Measurements from ENCODE around the gene BCKDHB.
"Not testable (repeated sequence)": the region's sequence is repeated elsewhere in the genome, so short reads cannot be mapped to it uniquely, and the experiment has no call there.

Gene BCKDHB

DNA sequence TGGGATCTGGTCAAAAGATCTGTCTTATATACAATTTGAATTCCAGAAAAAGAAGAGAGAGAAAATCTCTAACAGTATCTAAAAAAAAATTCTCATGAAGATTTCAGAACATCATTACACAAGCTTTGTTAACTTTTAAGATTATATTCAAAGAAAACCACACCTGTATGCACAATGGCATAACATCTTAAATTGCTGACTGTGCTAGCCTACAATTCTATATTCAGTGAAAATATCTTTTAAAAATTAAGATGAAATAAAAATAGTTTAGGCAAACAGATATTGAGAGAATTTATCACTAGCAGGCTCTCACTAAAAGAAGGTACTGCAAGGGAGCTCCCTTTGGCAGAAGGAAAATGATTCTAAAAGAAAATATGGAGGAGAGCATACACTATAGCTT lies 100.3 kb downstream of the BCKDHB start:
- Histone ChIP-seq H3K9me3 (ENCODE audit: control insufficient read depth, insufficient read depth, low read length) (no peaks in the 10 kb centered on the region), H3K9ac (ENCODE audit: low read depth, low read length) (no peak overlapping the region), H3K36me3 (ENCODE audit: insufficient read depth, low read length) (no peaks in the 10 kb centered on the region), H3K4me1 (ENCODE audit: insufficient read depth, low read length) (peaks cover 8% of the 10 kb centered on the region)

DNA sequence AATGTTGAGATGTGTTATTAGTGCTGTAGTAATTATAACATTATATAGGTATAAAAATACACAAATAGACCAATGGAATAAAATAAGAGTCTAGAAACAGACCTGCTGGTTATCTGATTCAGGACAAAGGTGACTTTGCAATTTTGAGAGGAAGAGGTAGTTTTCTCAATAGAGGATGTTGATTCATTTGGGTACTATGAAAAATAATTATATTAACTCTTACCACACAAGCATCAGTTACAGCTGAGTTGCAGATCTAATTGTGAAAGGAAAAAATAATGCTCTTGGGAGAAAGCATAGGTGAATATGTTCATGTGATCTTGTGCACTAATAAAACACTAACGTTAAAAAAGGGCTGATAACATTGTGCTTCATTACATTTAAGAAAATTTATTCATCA lies 103.0 kb downstream of the BCKDHB start:
- Histone ChIP-seq H3K4me1 (ENCODE audit: insufficient read depth, low read length) (peaks cover 8% of the 10 kb centered on the region), H3K9ac (ENCODE audit: low read depth, low read length) (no peak overlapping the region), H3K9me3 (ENCODE audit: control insufficient read depth, insufficient read depth, low read length) (no peaks in the 10 kb centered on the region), H3K36me3 (ENCODE audit: insufficient read depth, low read length) (no peaks in the 10 kb centered on the region)

DNA sequence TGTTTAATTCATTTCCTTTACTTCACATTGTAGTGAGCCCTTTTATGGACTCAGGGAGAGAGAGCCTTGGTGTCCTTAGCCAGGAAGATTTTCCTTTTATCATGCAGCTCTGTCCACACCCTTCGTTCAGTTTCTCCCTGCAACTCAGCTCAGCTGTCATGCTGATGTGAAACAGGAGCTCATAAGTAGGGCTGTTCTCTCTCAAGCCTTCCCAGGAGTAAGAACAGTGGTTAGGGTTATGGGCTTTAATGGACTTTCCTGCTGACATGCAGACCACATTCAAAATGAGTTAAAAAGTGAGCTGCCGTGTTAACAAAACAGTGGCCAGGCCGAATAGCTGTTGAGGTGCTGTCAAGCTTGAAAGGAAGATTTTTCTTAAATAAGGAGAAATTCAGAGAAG lies 104.1 kb downstream of the BCKDHB start:
- no peaks in the 10 kb centered on the region for H3K9me3 ChIP-seq (ENCODE audit: control insufficient read depth, insufficient read depth, low read length)
- no peak overlapping the region for H3K9ac ChIP-seq (ENCODE audit: low read depth, low read length)
- H3K4me1 ChIP-seq (ENCODE audit: insufficient read depth, low read length) = peaks cover 8% of the 10 kb centered on the region
- no peaks in the 10 kb centered on the region for H3K36me3 ChIP-seq (ENCODE audit: insufficient read depth, low read length)

DNA sequence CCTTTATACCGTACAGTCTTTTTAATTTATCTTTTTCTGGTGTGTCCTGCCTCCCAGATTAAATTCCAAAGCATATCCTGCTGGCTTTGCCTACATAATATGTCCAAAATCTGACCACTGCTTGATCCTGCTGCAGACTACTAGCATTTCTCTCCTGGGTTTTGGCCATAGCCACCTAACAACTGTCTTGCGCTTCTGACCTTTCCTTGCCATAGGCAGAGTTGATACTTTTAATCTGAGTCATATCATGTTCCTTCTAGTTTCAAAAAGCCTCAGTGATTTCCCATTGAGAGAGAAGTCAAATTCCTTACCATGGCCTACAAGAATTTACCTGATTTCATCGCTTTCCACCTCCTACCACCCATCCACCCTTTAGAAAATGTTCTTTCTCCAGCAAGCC lies 104.8 kb downstream of the BCKDHB start:
- peaks cover 8% of the 10 kb centered on the region for H3K4me1 ChIP-seq (ENCODE audit: insufficient read depth, low read length)
- H3K9ac ChIP-seq (ENCODE audit: low read depth, low read length) = no peak overlapping the region
- H3K36me3 ChIP-seq (ENCODE audit: insufficient read depth, low read length) = no peaks in the 10 kb centered on the region
- no peaks in the 10 kb centered on the region for H3K9me3 ChIP-seq (ENCODE audit: control insufficient read depth, insufficient read depth, low read length)

DNA sequence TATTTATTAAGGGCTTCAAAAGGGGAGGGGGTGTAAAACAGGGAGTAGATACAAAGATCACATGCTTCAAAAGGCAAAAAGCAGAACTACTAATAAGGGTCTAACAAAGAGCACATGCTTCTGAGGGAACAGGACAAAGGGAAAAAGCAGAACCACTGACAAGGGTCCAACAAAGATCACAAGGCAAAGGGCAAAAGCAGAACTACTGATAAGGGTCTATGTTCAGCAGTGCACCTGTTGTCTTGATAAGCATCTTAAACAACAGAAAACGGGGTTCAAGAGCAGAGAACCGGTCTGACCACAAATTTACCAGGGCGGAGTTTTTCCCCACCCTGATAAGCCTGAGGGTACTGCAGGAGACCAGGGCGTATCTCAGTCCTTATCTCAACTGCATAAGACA lies 105.4 kb downstream of the BCKDHB start:
- not testable (repeated sequence) for H3K4me1 ChIP-seq (ENCODE audit: insufficient read depth, low read length)

DNA sequence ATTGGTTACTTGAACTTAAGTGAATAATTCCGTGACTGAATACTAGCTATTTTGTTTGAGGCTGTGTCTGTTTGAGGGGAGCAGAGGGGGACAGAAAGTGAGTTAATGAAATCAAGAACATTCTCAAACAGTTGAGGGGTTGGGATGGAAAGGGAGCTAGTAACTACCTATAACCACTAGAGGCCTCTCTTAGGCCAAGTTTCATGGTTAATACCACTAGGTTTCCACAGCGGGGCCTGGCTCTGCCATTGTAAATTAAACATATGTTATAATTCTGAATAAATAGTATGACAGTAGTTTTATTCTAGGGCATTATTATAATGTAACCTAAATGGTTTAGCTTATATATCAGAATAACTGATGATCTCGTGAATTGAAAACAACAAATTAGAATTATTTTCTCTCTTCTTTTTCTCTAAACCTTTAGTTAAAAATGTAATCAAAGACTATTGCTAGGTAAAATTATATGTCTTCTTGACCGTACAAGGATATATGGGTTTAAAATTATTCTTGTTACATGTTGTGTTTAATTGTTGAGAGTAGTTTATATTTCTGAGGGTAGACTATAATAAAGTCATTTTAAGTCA lies 108.1 kb downstream of the BCKDHB start:
- no peaks in the 10 kb centered on the region for H3K36me3 ChIP-seq (ENCODE audit: insufficient read depth, low read length)
- H3K4me1 ChIP-seq (ENCODE audit: insufficient read depth, low read length) = peaks cover 8% of the 10 kb centered on the region
- H3K9ac ChIP-seq (ENCODE audit: low read depth, low read length) = no peak overlapping the region
- no peaks in the 10 kb centered on the region for H3K9me3 ChIP-seq (ENCODE audit: control insufficient read depth, insufficient read depth, low read length)

More for the DNA sequence above, 105.4 kb downstream of the BCKDHB start:
- not testable (repeated sequence) for H3K9me3 ChIP-seq (ENCODE audit: control insufficient read depth, insufficient read depth, low read length); H3K9ac ChIP-seq (ENCODE audit: low read depth, low read length); H3K36me3 ChIP-seq (ENCODE audit: insufficient read depth, low read length)

DNA sequence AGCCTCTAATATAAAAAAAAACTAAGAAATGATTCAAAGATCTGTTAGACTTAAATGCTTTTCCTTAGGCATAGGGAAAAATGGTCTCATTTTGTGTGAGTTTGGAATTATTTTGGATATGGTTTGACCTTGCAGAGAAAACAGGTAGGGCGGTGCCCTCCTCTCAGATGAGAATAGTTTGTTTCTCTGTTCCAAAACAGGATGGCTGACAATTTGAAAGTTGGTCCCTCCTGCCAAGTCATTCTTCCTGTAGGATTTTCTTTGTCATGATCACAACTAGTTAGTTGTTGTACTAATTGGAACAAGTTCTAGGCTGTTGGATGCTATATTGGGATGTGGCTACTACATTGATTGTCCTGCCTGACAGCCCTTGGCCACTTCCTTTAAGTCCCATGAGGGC lies 108.6 kb downstream of the BCKDHB start:
- no peak overlapping the region for H3K9ac ChIP-seq (ENCODE audit: low read depth, low read length)
- H3K9me3 ChIP-seq (ENCODE audit: control insufficient read depth, insufficient read depth, low read length) = no peaks in the 10 kb centered on the region
- H3K36me3 ChIP-seq (ENCODE audit: insufficient read depth, low read length) = no peaks in the 10 kb centered on the region
- peaks cover 8% of the 10 kb centered on the region for H3K4me1 ChIP-seq (ENCODE audit: insufficient read depth, low read length)

DNA sequence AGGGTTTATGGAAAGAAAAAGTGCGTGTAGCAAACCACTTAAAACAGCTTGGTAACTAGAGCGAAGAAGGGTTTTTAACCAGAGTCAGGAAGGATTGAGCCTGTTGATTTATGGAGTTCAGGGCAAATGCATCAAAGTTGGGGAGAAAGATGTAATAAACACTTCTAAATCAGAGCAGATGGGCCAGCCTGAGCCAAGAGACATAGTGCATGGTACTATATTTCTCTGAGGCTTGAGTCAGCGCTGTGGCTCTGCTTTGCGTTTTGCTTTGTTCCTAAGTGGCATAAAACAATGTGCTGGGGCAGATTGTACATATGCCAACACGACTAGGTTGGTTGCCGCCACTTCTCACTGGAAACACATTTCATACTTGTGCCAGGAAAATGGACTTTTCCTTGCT lies 111.3 kb downstream of the BCKDHB start:
- Histone ChIP-seq H3K4me1 (ENCODE audit: insufficient read depth, low read length) (no peaks in the 10 kb centered on the region), H3K9ac (ENCODE audit: low read depth, low read length) (no peak overlapping the region), H3K9me3 (ENCODE audit: control insufficient read depth, insufficient read depth, low read length) (no peaks in the 10 kb centered on the region), H3K36me3 (ENCODE audit: insufficient read depth, low read length) (no peaks in the 10 kb centered on the region)

DNA sequence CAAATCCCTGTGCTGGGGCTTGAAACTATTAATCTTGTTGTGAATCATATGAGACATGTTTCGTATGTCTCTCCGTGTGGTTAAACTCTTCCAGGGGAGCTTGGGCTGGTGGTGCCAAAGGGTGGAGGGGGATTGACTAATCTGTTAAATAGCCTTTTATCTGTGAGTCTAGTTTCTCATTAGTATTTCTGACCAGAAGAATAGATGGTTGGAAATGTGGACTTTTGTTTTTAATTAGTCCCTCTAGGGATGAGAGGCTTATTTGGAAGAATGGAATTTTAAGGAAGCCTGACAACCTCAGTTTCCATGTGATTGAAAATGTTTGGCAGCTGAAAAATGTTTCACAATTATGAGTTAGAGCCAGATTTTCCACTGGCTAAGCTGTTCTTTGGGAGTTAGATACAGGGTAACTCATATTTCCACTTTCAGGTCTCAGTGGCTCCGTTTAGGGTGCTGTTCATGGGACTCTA lies 117.3 kb downstream of the BCKDHB start:
- H3K4me1 ChIP-seq (ENCODE audit: insufficient read depth, low read length) = peaks cover 5% of the 10 kb centered on the region; the same call in 1 of the 2 replicates
- no peak overlapping the region for H3K9ac ChIP-seq (ENCODE audit: low read depth, low read length)
- H3K36me3 ChIP-seq (ENCODE audit: insufficient read depth, low read length) = no peaks in the 10 kb centered on the region
- H3K9me3 ChIP-seq (ENCODE audit: control insufficient read depth, insufficient read depth, low read length) = no peaks in the 10 kb centered on the region

DNA sequence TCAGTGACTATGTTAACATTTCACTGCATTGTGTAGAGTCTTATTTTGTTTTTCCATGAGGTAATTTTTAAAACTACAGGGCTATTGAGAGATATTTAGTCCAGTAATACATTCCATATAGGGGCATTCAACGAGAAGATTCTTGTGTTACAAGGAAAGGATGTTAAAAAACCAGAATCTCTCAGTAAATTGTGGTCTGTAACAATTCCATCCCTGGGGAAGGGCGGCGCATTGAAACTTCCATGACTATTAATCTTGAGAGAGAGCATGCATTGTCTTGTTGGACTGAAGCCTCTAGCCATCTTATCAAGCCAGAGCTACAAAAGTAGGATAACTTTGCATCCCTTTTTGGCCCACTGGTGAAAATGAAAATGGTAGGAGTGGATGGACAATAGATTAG lies 119.7 kb downstream of the BCKDHB start:
- no peaks in the 10 kb centered on the region for H3K36me3 ChIP-seq (ENCODE audit: insufficient read depth, low read length)
- H3K9me3 ChIP-seq (ENCODE audit: control insufficient read depth, insufficient read depth, low read length) = no peaks in the 10 kb centered on the region
- no peak overlapping the region for H3K9ac ChIP-seq (ENCODE audit: low read depth, low read length)
- peaks cover 5% of the 10 kb centered on the region; the same call in 1 of the 2 replicates for H3K4me1 ChIP-seq (ENCODE audit: insufficient read depth, low read length)

DNA sequence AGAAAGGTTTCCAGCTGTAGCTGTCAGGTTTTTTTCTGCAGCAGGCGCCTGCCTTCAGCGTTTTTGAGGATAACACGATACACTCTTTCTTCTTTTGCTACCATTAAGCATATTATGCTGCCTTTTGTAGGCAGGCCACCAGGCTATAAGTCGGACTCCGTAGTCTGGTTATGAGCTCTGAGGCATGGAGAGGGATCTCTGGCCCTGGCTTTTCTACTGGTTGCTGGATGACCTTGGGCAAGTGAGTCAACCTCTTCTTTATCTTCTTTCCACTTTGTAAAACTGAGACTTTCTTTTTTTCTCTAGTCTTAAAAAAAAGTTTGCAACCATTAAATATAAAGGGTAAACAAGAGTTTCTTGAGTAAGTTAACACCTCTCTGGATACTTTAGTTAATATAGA lies 120.2 kb downstream of the BCKDHB start:
- Histone ChIP-seq H3K4me1 (ENCODE audit: insufficient read depth, low read length) (peaks cover 5% of the 10 kb centered on the region; the same call in 1 of the 2 replicates), H3K36me3 (ENCODE audit: insufficient read depth, low read length) (no peaks in the 10 kb centered on the region), H3K9ac (ENCODE audit: low read depth, low read length) (no peak overlapping the region), H3K9me3 (ENCODE audit: control insufficient read depth, insufficient read depth, low read length) (no peaks in the 10 kb centered on the region)

DNA sequence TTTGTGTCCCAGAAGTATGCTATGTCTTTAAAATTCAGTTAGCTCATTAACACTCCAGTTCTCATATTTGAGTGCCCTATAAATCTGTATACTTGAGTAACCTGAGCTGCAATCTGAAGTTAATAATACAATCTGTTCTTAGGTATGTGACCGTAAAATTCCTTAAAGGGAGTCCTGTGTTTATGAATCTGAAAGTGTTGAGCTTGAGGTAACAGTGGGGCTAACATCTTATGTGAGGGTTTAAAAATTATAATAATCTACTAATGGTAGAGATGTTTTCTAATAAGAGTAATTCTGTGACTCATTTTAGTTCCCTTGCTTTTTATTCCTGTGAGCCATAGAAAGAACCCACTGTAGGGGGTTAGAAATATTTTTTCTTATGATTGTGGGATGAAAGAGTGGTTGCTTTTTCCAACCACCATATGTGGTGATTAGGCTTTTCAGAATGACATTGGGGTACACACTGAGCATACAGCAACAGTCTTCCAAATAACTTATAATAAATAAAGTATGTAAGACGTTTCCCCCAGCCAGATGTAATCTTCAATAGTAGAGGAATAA lies 121.2 kb downstream of the BCKDHB start:
- no peaks in the 10 kb centered on the region for H3K36me3 ChIP-seq (ENCODE audit: insufficient read depth, low read length)
- no peak overlapping the region for H3K9ac ChIP-seq (ENCODE audit: low read depth, low read length)
- no peaks in the 10 kb centered on the region for H3K9me3 ChIP-seq (ENCODE audit: control insufficient read depth, insufficient read depth, low read length)
- H3K4me1 ChIP-seq (ENCODE audit: insufficient read depth, low read length) = peaks cover 5% of the 10 kb centered on the region; the same call in 1 of the 2 replicates

DNA sequence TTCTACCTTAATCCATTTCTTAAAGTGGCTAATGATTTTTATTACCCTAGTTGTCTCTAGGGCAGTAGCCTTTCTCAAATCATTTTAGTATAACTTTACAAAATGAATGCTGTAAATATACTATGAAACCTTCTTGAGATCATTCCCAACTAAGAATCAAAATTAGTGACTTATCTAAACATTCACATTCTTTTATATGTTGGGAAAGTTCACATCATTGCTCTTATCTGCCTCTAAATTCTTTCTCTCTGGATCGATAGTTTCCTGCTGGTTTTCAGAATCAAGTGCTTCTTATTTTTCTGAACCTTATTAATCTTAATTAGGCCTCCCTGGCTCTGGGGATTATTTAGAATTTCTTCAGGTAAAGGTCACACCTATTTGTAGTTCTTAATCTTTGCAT lies 126.8 kb downstream of the BCKDHB start:
- no peak overlapping the region for H3K9ac ChIP-seq (ENCODE audit: low read depth, low read length)
- no peaks in the 10 kb centered on the region for H3K4me1 ChIP-seq (ENCODE audit: insufficient read depth, low read length)
- no peaks in the 10 kb centered on the region for H3K9me3 ChIP-seq (ENCODE audit: control insufficient read depth, insufficient read depth, low read length)
- H3K36me3 ChIP-seq (ENCODE audit: insufficient read depth, low read length) = no peaks in the 10 kb centered on the region

DNA sequence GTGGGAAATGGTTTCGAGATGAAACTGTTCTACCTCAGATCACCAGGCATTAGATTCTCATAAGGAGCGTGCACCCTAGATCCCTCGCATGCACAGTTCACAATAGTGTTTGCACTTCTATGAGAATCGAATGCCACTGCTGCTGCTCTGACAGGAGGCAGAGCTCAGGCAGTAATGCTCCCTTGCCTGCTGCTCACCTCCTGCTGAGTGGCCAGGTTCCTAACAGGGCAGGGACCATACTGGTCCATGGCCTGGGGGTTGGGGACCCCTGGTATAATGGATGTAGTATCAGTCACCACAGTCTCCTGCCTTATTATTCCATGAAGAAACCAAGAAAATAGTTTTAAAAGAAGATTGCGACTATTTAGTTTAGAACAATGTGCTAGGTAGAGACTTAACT lies 127.5 kb downstream of the BCKDHB start:
- Histone ChIP-seq H3K9me3 (ENCODE audit: control insufficient read depth, insufficient read depth, low read length) (no peaks in the 10 kb centered on the region), H3K36me3 (ENCODE audit: insufficient read depth, low read length) (no peaks in the 10 kb centered on the region), H3K4me1 (ENCODE audit: insufficient read depth, low read length) (no peaks in the 10 kb centered on the region), H3K9ac (ENCODE audit: low read depth, low read length) (no peak overlapping the region)

DNA sequence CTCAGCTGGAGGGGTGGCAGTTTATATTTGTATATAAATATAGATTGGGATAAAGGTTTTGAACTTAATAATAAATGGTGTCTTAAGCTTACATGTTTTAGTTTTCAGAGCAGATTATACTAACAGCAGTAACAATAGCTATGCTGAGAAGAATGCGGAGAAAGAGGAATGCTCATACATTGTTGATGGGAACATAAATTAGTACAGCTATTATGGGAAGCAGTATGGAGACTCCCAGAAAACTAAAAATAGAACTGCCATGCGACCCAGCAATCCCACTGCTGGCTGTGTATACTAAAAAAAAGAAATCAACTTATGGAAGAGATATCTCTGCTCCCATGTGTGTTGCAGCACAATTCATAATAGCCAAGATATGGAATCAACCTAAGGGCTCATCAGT lies 127.9 kb downstream of the BCKDHB start:
- Histone ChIP-seq H3K36me3 (ENCODE audit: insufficient read depth, low read length) (no peaks in the 10 kb centered on the region), H3K9ac (ENCODE audit: low read depth, low read length) (no peak overlapping the region), H3K4me1 (ENCODE audit: insufficient read depth, low read length) (no peaks in the 10 kb centered on the region), H3K9me3 (ENCODE audit: control insufficient read depth, insufficient read depth, low read length) (no peaks in the 10 kb centered on the region)
